Mesodermal cell (in vitro differentiated cells): ENCODE measurements around the gene SALL1.

ENCODE experiments used
- H3K27ac ChIP-seq: 2 replicates; pipeline ENCODE4 v1.7.0; 2013; ENCODE audit warnings: mild to moderate bottlenecking, low read depth, low read length, moderate library complexity; ENCODE audit not compliant: severe bottlenecking
- H3K36me3 ChIP-seq: 2 replicates; pipeline ENCODE4 v1.7.1; 2013; ENCODE audit warnings: mild to moderate bottlenecking, low read length, moderate library complexity; ENCODE audit not compliant: control insufficient read depth, insufficient read depth
- H3K4me1 ChIP-seq: one replicate; pipeline ENCODE4 v1.7.1; 2013; ENCODE audit warnings: mild to moderate bottlenecking, low read length; ENCODE audit not compliant: insufficient read depth, control insufficient read depth, poor library complexity, severe bottlenecking
- H3K4me3 ChIP-seq: 2 replicates; pipeline ENCODE4 v1.7.0; 2013; ENCODE audit warnings: low read length, control low read depth, mild to moderate bottlenecking; ENCODE audit not compliant: insufficient read depth, poor library complexity, severe bottlenecking; ENCODE audit errors: extremely low read depth
- H3K9me3 ChIP-seq: 2 replicates; pipeline ENCODE4 v1.7.1; 2013; ENCODE audit warnings: mild to moderate bottlenecking, low read length, moderate library complexity; ENCODE audit not compliant: control insufficient read depth
- WGBS, 2 experiments: methylation state at CpG; one replicate each; pipeline ENCODE4 v1.1.5; 2013; ENCODE audit warnings: missing lambda C conversion rate in 2 of 2; ENCODE audit not compliant: insufficient coverage in 2 of 2; 5-methylcytosine and 5-hydroxymethylcytosine counted together

Gene SALL1

GRCh38 chr16:51111759-51112158 lies 39.3 kb downstream of the SALL1 start:
- Histone ChIP-seq H3K9me3 (no peaks in the 10 kb centered on the region), H3K36me3 (no peaks in the 10 kb centered on the region), H3K4me1 (peaks cover 5% of the 10 kb centered on the region), H3K27ac (no peak overlapping the region), H3K4me3 (no peak overlapping the region)
- 16 to 48% methylated on average over 2 to 4 of the region's 6 CpGs for WGBS, 2 experiments

- Histone ChIP-seq H3K4me1 (peaks cover 5% of the 10 kb centered on the region), H3K9me3 (no peaks in the 10 kb centered on the region), H3K36me3 (no peaks in the 10 kb centered on the region), H3K4me3 (no peak overlapping the region), H3K27ac (no peak overlapping the region)
- WGBS, 2 experiments, result 60 to 94% methylated on average over 1 to 2 of the region's 3 CpGs
These were observed 40.3 kb downstream of the SALL1 start for GRCh38 chr16:51110700-51111157.

GRCh38 chr16:51109173-51109572 lies 41.9 kb downstream of the SALL1 start:
- 100% methylated on average over 1 of the region's 2 CpGs for WGBS, 2 experiments
- peaks cover 3% of the 10 kb centered on the region for H3K4me1 ChIP-seq
- no peaks in the 10 kb centered on the region for H3K36me3 ChIP-seq
- H3K27ac ChIP-seq, result no peak overlapping the region
- H3K9me3 ChIP-seq, result no peaks in the 10 kb centered on the region
- H3K4me3 ChIP-seq, result no peak overlapping the region

- Histone ChIP-seq H3K36me3 (no peaks in the 10 kb centered on the region), H3K27ac (no peak overlapping the region), H3K9me3 (no peaks in the 10 kb centered on the region), H3K4me1 (no peaks in the 10 kb centered on the region), H3K4me3 (no peak overlapping the region)
- WGBS, 2 experiments, result 100% methylated on average over 1 of the region's 2 CpGs; no CpG with 5 or more reads in 1 of the 2 experiments
These were observed 43.3 kb downstream of the SALL1 start for GRCh38 chr16:51107742-51108141.

GRCh38 chr16:51106535-51106934 lies 44.5 kb downstream of the SALL1 start:
- WGBS, 2 experiments, result no CpG with 5 or more reads among the region's 2 CpGs
- no peaks in the 10 kb centered on the region for H3K4me1 ChIP-seq
- H3K27ac ChIP-seq, result no peak overlapping the region
- H3K4me3 ChIP-seq, result no peak overlapping the region
- no peaks in the 10 kb centered on the region for H3K9me3 ChIP-seq
- H3K36me3 ChIP-seq, result no peaks in the 10 kb centered on the region

- WGBS, 2 experiments, result 77 to 85% methylated on average over 2 to 3 of the region's 4 CpGs
- H3K9me3 ChIP-seq, result no peaks in the 10 kb centered on the region
- H3K4me1 ChIP-seq, result no peaks in the 10 kb centered on the region
- no peaks in the 10 kb centered on the region for H3K36me3 ChIP-seq
- H3K4me3 ChIP-seq, result no peak overlapping the region
- H3K27ac ChIP-seq, result no peak overlapping the region
These were observed 47.5 kb downstream of the SALL1 start for GRCh38 chr16:51103590-51103989.

- 100% methylated on average over 1 of the region's 2 CpGs; no CpG with 5 or more reads in 1 of the 2 experiments for WGBS, 2 experiments
- H3K27ac ChIP-seq, result no peak overlapping the region
- H3K9me3 ChIP-seq, result no peaks in the 10 kb centered on the region
- H3K4me3 ChIP-seq, result no peak overlapping the region
- no peaks in the 10 kb centered on the region for H3K36me3 ChIP-seq
- H3K4me1 ChIP-seq, result no peaks in the 10 kb centered on the region
These were observed 53.3 kb downstream of the SALL1 start for GRCh38 chr16:51097729-51098128.

GRCh38 chr16:51095890-51096626 lies 55.0 kb downstream of the SALL1 start:
- Histone ChIP-seq H3K36me3 (no peaks in the 10 kb centered on the region), H3K4me1 (no peaks in the 10 kb centered on the region), H3K9me3 (no peaks in the 10 kb centered on the region), H3K27ac (no peak overlapping the region), H3K4me3 (no peak overlapping the region)
- whole genome bisulfite sequencing, 2 experiments, result 74 to 92% methylated on average over 2 to 11 of the region's 16 CpGs

GRCh38 chr16:51095084-51095881 lies 55.8 kb downstream of the SALL1 start:
- Histone ChIP-seq H3K4me3 (no peak overlapping the region), H3K4me1 (no peaks in the 10 kb centered on the region), H3K27ac (no peak overlapping the region), H3K9me3 (no peaks in the 10 kb centered on the region), H3K36me3 (no peaks in the 10 kb centered on the region)
- 68 to 74% methylated on average over 8 of the region's 20 CpGs for WGBS, 2 experiments

GRCh38 chr16:51093726-51094280 lies 57.3 kb downstream of the SALL1 start:
- H3K36me3 ChIP-seq, result no peaks in the 10 kb centered on the region
- no peak overlapping the region for H3K4me3 ChIP-seq
- no peaks in the 10 kb centered on the region for H3K4me1 ChIP-seq
- H3K9me3 ChIP-seq, result no peaks in the 10 kb centered on the region
- H3K27ac ChIP-seq, result no peak overlapping the region
- 67% methylated on average over 3 of the region's 5 CpGs for WGBS, 2 experiments
